ENCODE measurements around the gene PRAMEF4.
"Not testable (repeated sequence)": the region's sequence is repeated elsewhere in the genome, so short reads cannot be mapped to it uniquely, and the experiment has no call there.

PRAMEF4 gene

DNA sequence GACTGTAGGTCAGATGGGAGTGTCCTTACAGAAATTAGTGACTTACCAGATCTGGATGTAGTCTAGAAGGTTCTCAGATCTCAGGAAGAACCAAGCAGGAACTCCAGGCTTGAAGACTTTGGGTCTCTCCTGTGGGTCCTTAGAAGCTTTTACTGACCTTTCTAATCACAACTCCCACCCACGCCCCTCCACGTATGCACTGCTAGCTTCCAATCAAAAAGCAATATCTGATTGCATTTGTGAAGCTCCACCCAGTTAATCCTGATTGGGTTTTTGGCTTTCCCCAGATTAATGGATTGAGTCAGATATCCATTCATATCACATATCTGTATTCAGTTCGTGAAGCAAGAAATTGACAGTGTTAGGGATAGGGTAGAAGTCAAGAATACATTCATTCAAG is at the start of gene PRAMEF4:
Gene PRAMEF4, minus strand, starts transcription at position 101 of the 400 bp plus-strand sequence. CDS start 2,807 bp downstream, outside the sequence.
- DNase-seq; intact Hi-C loops (cut with DNase I): not testable (repeated sequence)

DNA sequence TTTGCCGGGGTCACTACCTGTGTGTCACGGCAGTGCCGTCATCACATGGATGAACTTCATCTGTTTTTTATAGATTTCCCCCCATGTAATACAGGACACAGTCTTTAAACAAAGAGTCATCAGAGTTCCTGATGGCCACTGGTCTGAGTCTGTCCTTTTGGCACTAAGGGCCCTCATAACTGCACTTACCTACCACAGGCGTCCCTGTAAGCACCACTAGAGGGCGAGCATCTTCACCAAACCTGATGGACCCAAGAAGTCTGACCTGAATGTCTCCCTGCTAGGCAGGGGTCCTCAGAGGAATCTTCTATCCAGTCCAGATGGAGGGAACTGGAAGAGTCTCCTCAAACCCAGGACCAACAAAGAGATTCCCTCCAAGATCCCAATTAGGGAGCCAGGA is 38.4 kb upstream of the PRAMEF4 start:
- intact Hi-C loops (cut with DNase I); DNase-seq: not testable (repeated sequence)

DNA sequence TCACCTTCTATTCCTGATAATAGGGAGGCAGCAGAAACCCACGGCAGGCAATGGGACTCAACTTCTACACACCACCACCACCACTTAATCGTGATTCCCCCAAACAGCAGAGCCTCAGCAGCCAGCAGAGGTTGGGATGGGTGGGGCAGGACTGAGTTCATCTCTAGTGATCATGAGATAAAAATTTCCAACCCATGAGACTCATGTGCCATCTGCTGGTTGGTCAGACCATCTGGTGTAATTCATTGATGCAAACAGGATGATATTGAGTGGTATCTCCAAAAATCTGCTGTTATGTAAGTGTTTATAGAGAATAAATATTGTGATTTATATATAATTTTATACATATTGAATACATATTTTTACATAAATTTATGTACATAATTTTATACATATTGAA is 35.7 kb upstream of the PRAMEF4 start:
- DNase-seq = peak in 1 of 10 donors; percentile 1
- intact Hi-C loops (cut with DNase I) = not testable (repeated sequence)

DNA sequence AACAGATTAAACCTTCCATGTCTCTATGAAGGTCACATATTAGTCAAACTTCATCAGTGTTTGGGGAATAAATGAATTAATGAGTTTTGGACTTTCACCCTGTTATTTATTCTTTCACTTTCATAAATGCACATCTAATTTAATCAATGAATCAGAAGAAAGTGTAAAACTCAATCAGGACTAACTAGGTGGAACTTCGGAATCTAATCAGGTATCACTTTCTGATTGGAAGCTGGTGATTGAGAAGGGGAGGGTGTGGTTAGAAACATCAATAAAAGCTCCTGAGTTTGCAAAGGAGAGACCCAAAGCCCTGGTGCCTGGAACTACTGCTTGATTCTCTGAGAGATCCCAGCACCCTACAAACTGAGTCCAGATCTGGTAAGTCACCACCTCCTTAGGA is 30.3 kb upstream of the PRAMEF4 start, which contains the start of gene PRAMEF7:
Gene PRAMEF7, plus strand, starts transcription at position 301 of the 400 bp plus-strand sequence. CDS start 1,083 bp downstream, outside the sequence.
- intact Hi-C loops (cut with DNase I); DNase-seq: not testable (repeated sequence)

DNA sequence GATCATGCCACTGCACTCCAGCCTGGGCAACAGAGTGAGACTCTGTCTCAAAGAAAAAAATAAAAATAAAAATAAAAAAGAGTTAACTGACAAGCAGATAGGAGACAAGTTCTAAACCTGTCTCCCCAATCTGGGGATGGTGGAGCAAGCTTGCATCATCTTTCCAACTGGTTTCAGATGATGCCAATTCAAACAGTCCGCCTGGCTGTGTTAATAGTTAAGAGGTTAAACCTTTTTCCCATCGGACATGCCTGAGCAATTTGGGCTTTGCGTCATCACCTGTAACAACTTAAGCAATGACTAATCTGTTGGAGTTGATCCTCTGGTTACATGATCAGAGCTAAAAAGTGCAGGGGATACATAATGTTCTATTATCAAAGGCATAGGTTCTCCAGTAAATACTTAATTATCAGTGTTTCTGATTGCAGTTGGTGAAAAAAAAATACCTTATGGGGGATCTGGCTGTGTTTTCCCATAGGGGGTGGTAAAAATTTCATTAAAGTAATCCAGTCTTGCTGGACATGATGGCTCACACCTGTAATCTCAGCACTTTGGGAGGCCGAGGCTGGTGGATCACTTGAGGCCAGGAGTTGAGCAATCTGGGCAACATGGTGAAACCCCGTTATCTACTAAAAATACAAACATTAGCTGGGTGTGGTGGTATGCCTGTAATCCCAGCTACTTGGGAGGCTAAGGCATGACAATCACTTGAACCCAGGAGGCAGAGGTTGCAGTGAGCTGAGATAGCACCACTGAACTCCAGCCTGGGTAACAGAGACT is 18.0 kb upstream of the PRAMEF4 start:
- DNase-seq; intact Hi-C loops (cut with DNase I): not testable (repeated sequence)

DNA sequence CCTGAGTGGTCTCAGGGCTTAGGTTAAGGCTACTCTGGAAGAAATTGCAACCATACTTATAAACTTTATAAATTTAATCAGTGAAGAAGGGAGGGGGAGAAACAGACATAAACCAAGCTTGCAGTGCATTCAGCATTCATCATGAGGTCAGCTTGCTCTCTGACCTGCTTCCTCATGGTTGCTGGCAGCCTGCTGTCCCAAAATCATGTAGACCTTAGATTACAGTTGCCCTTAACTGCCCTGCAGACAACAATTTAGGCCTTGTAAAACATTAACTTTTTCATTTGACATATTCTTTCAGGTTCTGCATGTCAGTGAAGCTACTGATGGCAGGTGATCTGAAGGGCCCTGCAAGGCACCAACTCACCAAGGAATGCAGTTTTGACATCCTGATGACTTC is 13.2 kb upstream of the PRAMEF4 start:
- intact Hi-C loops (cut with DNase I); DNase-seq: not testable (repeated sequence)

DNA sequence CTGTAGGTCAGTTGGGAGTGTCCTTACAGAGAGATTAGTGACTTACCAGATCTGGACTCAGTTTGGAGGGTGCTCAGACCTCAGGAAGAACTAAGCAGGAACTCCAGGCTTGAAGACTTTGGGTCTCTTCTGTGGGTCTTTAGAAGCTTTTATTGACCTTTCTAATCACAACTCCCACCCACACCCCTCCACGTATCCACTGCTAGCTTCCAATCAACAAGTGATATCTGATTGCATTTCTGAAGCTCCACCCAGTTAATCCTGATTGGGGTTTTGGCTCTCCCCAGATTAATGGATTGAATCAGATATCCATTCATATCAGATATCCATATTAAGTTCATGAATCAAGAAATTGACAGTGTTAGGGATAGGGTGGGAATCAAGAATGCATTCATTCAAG is 12.2 kb upstream of the PRAMEF4 start, which contains the start of gene PRAMEF10:
Gene PRAMEF10, minus strand, starts transcription at position 101 of the 400 bp plus-strand sequence. CDS start 2,423 bp downstream, outside the sequence.
- intact Hi-C loops (cut with DNase I) = not testable (repeated sequence)

DNA sequence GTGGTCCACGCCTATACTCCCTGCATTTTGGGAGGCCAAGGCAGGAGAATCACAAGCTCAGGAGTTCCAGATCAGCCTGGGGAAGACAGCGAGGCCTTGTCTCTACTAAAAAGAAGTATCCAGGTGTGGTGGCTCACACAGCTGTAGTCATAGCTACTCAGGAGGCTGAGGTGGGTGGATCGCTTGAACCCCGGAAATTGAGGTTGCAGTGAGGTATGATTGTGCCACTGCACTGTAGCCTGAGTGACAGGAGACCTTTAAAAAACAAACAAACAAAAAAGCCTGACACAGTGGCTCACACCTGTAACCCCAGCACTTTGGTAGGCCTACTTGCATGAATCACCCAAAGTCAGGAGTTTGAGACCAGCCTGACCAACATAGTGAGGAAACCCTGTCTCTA is 7.5 kb downstream of the PRAMEF4 start:
- intact Hi-C loops (cut with DNase I); DNase-seq: not testable (repeated sequence)

More for the DNA sequence above, 12.2 kb upstream of the PRAMEF4 start, which contains the start of gene PRAMEF10:
- DNase-seq = not testable (repeated sequence)

DNA sequence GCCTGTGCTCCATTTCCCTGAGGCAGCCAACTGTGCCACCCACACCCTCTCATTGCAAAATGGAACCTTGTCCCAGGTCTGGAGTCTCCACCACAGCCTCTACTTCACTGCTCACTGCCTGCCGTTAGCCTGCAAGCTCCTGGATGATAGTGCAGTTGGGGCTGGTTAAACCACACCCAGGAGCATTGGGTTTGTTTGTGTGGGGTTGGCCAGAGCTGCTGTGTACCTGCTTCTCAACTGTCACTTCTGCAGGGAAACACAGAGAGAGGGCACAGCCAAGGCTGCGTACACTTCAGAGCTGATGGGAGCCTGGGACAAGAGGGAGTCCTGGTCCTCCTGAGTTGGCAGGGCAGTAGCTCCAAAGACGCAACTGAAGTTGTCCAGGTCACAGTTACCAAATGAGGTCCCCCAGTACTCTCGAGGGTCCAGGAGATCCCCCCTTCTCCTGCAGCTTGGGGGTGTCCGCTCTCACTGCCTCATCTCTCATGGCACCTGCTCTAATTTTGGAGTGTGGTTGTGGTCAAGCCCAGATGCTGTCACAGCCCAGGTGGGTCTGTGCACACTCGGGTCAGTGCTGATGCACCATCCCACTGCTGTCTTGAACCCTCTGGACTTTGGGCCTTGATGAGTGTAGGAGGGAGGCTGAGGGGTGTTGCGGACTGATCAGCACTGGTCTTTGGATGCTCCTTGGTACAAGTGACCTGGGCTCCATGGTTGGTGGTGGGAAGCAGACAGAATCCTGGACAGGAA is 22.7 kb downstream of the PRAMEF4 start:
- DNase-seq; intact Hi-C loops (cut with DNase I): not testable (repeated sequence)

DNA sequence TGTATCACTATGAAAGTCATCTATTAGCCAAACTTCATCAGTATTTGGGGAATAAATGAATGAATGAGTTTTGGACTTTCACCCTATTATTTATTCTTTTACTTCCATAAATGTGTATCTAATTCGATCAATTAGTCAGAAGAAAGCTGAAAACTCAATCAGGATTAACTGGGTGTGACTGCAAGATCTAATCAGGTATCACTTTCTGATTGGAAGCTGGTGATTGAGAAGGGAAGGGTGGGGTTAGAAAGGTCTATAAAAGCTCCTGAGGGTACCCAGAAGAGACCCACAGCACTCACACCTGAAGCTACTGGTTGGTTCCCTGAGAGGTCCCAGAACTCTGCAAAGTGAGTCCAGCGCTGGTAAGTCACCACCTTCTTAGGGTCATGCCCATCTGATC is 29.2 kb downstream of the PRAMEF4 start, which contains the start of gene PRAMEF2:
Gene PRAMEF2, plus strand, starts transcription at position 301 of the 400 bp plus-strand sequence. CDS start 1,924 bp downstream, outside the sequence.
- DNase-seq; intact Hi-C loops (cut with DNase I): not testable (repeated sequence)

DNA sequence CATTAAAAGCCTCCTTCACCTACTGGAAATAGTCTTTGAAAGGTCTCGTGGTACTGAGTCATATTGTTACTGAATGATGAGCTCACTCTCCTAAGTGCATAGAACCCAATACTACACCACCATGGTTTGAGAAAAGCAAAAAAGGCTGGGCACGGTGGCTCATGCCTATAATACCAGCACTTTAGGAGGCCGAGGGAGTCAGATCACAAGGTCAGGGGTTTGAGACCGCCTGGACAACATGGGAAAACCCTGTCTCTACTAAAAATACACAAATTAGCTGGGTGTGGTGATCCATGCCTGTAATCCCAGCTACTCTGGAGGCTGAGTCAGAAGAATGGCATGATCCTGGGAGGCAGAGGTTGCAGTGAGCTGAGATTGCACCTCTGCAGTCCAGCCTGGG is 34.2 kb downstream of the PRAMEF4 start:
- DNase-seq = no peak
- intact Hi-C loops (cut with DNase I) = no loop called here

DNA sequence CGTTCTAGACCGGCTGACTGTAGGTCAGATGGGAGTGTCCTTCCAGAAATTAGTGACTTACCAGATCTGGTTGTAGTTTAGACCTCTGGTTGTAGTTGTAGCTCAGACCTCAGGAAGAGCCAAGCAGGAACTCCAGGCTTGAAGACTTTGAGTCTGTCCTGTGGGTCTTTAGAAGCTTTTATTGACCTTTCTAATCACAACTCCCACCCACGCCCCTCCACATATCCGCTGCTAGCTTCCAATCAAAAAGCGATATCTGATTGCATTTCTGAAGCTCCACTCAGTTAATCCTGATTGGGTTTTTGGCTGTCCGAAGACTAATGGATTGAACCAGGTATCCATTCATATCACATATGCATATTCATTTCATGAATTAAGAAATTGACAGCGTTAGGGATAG is 37.4 kb downstream of the PRAMEF4 start, which contains the start of gene HNRNPCL1:
Gene HNRNPCL1, minus strand, starts transcription at position 101 of the 400 bp plus-strand sequence. CDS start 431 bp downstream, outside the sequence.
- intact Hi-C loops (cut with DNase I); DNase-seq: not testable (repeated sequence)

DNA sequence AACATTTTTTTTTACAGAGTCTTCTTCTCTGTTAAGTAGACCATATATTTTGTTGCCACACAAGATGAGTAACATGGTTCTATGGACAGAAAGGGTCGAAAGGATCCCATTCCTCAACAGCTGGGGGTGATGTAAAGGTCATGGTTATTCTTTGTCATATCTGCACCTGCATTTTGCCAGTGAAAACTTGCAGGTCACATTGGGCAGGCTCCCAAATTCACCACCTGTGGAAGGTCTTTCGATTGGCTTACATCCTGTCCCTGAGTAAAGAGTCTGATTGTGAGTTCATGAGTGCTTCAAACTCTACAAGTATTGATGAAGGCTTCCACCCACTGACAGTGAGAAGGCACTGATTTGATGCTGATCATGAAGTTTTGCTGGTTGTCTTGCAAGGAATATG is 52.8 kb downstream of the PRAMEF4 start:
- intact Hi-C loops (cut with DNase I); DNase-seq: not testable (repeated sequence)

DNA sequence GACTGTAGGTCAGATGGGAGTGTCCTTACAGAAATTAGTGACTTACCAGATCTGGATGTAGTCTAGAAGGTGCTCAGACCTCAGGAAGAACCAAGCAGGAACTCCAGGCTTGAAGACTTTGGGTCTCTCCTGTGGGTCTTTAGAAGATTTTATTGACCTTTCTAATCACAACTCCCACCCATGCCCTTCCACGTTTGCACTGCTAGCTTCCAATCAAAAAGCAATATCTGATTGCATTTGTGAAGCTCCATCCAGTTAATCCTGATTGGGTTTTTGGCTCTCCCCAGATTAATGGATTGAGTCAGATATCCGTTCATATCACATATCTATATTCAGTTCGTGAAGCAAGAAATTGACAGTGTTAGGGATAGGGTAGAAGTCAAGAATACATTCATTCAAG is 54.7 kb downstream of the PRAMEF4 start, which contains the start of gene PRAMEF11:
Gene PRAMEF11, minus strand, starts transcription at position 101 of the 400 bp plus-strand sequence. CDS start 2,621 bp downstream, outside the sequence.
- intact Hi-C loops (cut with DNase I); DNase-seq: not testable (repeated sequence)
